Measurements from ENCODE around the gene KIF19.

KIF19 gene

GRCh38 chr17:74303305-74303704 lies 22.7 kb upstream of the KIF19 start:
- DNase-seq (ENCODE audit: low read depth in 2 of 2): no peak

- DNase-seq (ENCODE audit: low read depth in 2 of 2): no peak
Measured at GRCh38 chr17:74304184-74304583, 21.8 kb upstream of the KIF19 start.

- no peak for DNase-seq (ENCODE audit: low read depth in 2 of 2)
Measured at GRCh38 chr17:74305865-74306654, 20.0 kb upstream of the KIF19 start.

GRCh38 chr17:74307984-74308773 lies 17.8 kb upstream of the KIF19 start:
- DNase-seq (ENCODE audit: low read depth in 2 of 2): no peak

- DNase-seq (ENCODE audit: low read depth in 2 of 2): no peak
Measured at GRCh38 chr17:74309902-74310301, 16.1 kb upstream of the KIF19 start.

GRCh38 chr17:74314877-74315276 lies 11.1 kb upstream of the KIF19 start:
- no peak for DNase-seq (ENCODE audit: low read depth in 2 of 2)

GRCh38 chr17:74316220-74316619 lies 9.8 kb upstream of the KIF19 start:
- no peak for DNase-seq (ENCODE audit: low read depth in 2 of 2)

GRCh38 chr17:74317071-74317470 lies 9.0 kb upstream of the KIF19 start:
- DNase-seq (ENCODE audit: low read depth in 2 of 2): no peak

- DNase-seq (ENCODE audit: low read depth in 2 of 2): no peak
Measured at GRCh38 chr17:74318391-74318790, 7.6 kb upstream of the KIF19 start.

GRCh38 chr17:74324521-74324920 lies 1.5 kb upstream of the KIF19 start:
- no peak for DNase-seq (ENCODE audit: low read depth in 2 of 2)

GRCh38 chr17:74325376-74325742 lies 667 bp upstream of the KIF19 start:
- DNase-seq (ENCODE audit: low read depth in 2 of 2): no peak

GRCh38 chr17:74326506-74326905 lies 480 bp downstream of the KIF19 start:
- DNase-seq (ENCODE audit: low read depth in 2 of 2): no peak

- DNase-seq (ENCODE audit: low read depth in 2 of 2): no peak
Measured at GRCh38 chr17:74328487-74328886, 2.5 kb downstream of the KIF19 start.

- no peak for DNase-seq (ENCODE audit: low read depth in 2 of 2)
Measured at GRCh38 chr17:74329378-74329777, 3.4 kb downstream of the KIF19 start.

GRCh38 chr17:74330446-74330845 lies 4.4 kb downstream of the KIF19 start:
- DNase-seq (ENCODE audit: low read depth in 2 of 2): no peak

GRCh38 chr17:74332017-74332650 lies 6.1 kb downstream of the KIF19 start:
- no peak for DNase-seq (ENCODE audit: low read depth in 2 of 2)

- DNase-seq (ENCODE audit: low read depth in 2 of 2): no peak
Measured at GRCh38 chr17:74332763-74333283, 6.8 kb downstream of the KIF19 start.

- no peak for DNase-seq (ENCODE audit: low read depth in 2 of 2)
Measured at GRCh38 chr17:74334393-74335039, 8.5 kb downstream of the KIF19 start.

GRCh38 chr17:74335529-74336062 lies 9.6 kb downstream of the KIF19 start:
- no peak for DNase-seq (ENCODE audit: low read depth in 2 of 2)

GRCh38 chr17:74336307-74336706 lies 10.3 kb downstream of the KIF19 start:
- DNase-seq (ENCODE audit: low read depth in 2 of 2): no peak

- DNase-seq (ENCODE audit: low read depth in 2 of 2): no peak
Measured at GRCh38 chr17:74337834-74338500, 11.9 kb downstream of the KIF19 start.
